PFSK-1 (cell line): ENCODE data around the gene SERTM1.

Source experiments
- FOXP2 ChIP-seq: optimal IDR thresholded peaks from 2 replicates; pipeline ENCODE3; 2011; ENCODE audit warnings: borderline replicate concordance, control low read depth, inconsistent platforms; ENCODE audit not compliant: insufficient read depth; ENCODE audit errors: extremely low read length, extremely low read depth
- POLR2AphosphoS5 ChIP-seq: IDR thresholded peaks from 2 replicates; pipeline ENCODE4 v1.6.1; 2012; ENCODE audit warnings: low read depth, mild to moderate bottlenecking, control low read depth, low read length, moderate library complexity
- REST ChIP-seq, 2 experiments: IDR thresholded peaks; 2 replicates each; pipeline versions ENCODE4 v1.6.1 to v1.8.0; 2011 to 2012; ENCODE audit warnings: low read depth in 2 of 2, low read length in 2 of 2, control low read depth in 1 of 2, inconsistent platforms in 1 of 2, mild to moderate bottlenecking in 1 of 2, moderate library complexity in 1 of 2; ENCODE audit not compliant: insufficient read depth in 1 of 2
- SIN3A ChIP-seq: IDR thresholded peaks from 2 replicates; pipeline ENCODE4 v1.6.1; 2012; ENCODE audit warnings: mild to moderate bottlenecking, low read length, moderate library complexity, borderline replicate concordance; ENCODE audit not compliant: insufficient read depth
- TAF1 ChIP-seq: IDR thresholded peaks from 2 replicates; pipeline ENCODE4 v1.6.1; 2012; ENCODE audit warnings: low read length, control low read depth, borderline replicate concordance; ENCODE audit not compliant: insufficient read depth

SERTM1 gene

GRCh38 chr13:36710396-36710795 is 36.6 kb downstream of the SERTM1 start:
- TF ChIP-seq REST (IDR thresholded peaks at IDR 0.05; ENCODE audit: insufficient read depth in 1 of 2, low read depth in 2 of 2, low read length in 2 of 2), result no peak

GRCh38 chr13:36712290-36712689 is 38.5 kb downstream of the SERTM1 start:
- TF ChIP-seq REST (IDR thresholded peaks at IDR 0.05; ENCODE audit: insufficient read depth in 1 of 2, low read depth in 2 of 2, low read length in 2 of 2), result no peak
- TF ChIP-seq SIN3A, result no peak
- TF ChIP-seq FOXP2, result no peak
- TF ChIP-seq POLR2AphosphoS5, result no peak
- TF ChIP-seq TAF1, result no peak

- TF ChIP-seq FOXP2 (no peak), REST (IDR thresholded peaks at IDR 0.05; ENCODE audit: insufficient read depth in 1 of 2, low read depth in 2 of 2, low read length in 2 of 2) (no peak), POLR2AphosphoS5 (no peak), SIN3A (no peak), TAF1 (no peak)
These were observed 39.0 kb downstream of the SERTM1 start for GRCh38 chr13:36712770-36713169.

- TF ChIP-seq SIN3A (no peak), TAF1 (no peak), POLR2AphosphoS5 (no peak), REST (IDR thresholded peaks at IDR 0.05; ENCODE audit: insufficient read depth in 1 of 2, low read depth in 2 of 2, low read length in 2 of 2) (no peak), FOXP2 (no peak)
These were observed 40.1 kb downstream of the SERTM1 start for GRCh38 chr13:36713887-36714286.

GRCh38 chr13:36715841-36716240 is 42.0 kb downstream of the SERTM1 start:
- TF ChIP-seq POLR2AphosphoS5 (no peak), SIN3A (no peak), REST (IDR thresholded peaks at IDR 0.05; ENCODE audit: insufficient read depth in 1 of 2, low read depth in 2 of 2, low read length in 2 of 2) (no peak), TAF1 (no peak), FOXP2 (no peak)
